Neural progenitor cell (in vitro differentiated cells): Measurements from ENCODE around the gene NCAM1. TPM values are rescaled to one million over a fixed set of nuclear protein-coding genes. Genes with fewer than 3 reads are reported as not detected.

Experiments used
- DNase-seq: peaks from one replicate; pipeline ENCODE4 v3.0.0-alpha.2; 2016; ENCODE audit warnings: low spot score
- H2AFZ ChIP-seq: fragments of 200-600 bp; sonication (generic); replicated peaks from 2 replicates; pipeline ENCODE4 v1.6.1; 2016; ENCODE audit warnings: antibody characterized with exemption
- H3F3A ChIP-seq: fragments of 200-600 bp; sonication (generic); 2 replicates; pipeline ENCODE4 v1.6.1; 2016; ENCODE audit warnings: antibody characterized with exemption, low read depth
- H3K27ac ChIP-seq: fragments of 200-600 bp; sonication (generic); 2 replicates; pipeline ENCODE4 v1.5.1; 2016; ENCODE audit warnings: mild to moderate bottlenecking
- H3K27me3 ChIP-seq: fragments of 200-600 bp; sonication (generic); 2 replicates; pipeline ENCODE4 v1.6.1; 2016; ENCODE audit warnings: mild to moderate bottlenecking, moderate library complexity
- H3K36me3 ChIP-seq: fragments of 200-600 bp; sonication (generic); 2 replicates; pipeline ENCODE4 v1.5.1; 2016
- H3K4me1 ChIP-seq: fragments of 200-600 bp; sonication (generic); 2 replicates; pipeline ENCODE4 v1.6.1; 2016; ENCODE audit warnings: mixed run types
- H3K4me2 ChIP-seq: fragments of 200-600 bp; sonication (generic); 2 replicates; pipeline ENCODE4 v1.6.1; 2016
- H3K4me3 ChIP-seq: fragments of 200-600 bp; sonication (generic); 2 replicates; pipeline ENCODE4 v1.5.1; 2016
- H3K79me2 ChIP-seq: fragments of 200-600 bp; sonication (generic); 2 replicates; pipeline ENCODE4 v1.6.1; 2016; ENCODE audit warnings: low read depth
- H3K9ac ChIP-seq: fragments of 200-600 bp; sonication (generic); 2 replicates; pipeline ENCODE4 v1.6.1; 2016
- H3K9me3 ChIP-seq: fragments of 200-600 bp; sonication (generic); 2 replicates; pipeline ENCODE4 v1.5.1; 2016; ENCODE audit warnings: low read depth
- H4K20me1 ChIP-seq: fragments of 200-600 bp; sonication (generic); 2 replicates; pipeline ENCODE4 v1.6.1; 2016; ENCODE audit warnings: low read depth
- H3K27ac Mint-ChIP-seq: 3 replicates; pipeline ENCODE4 v1.8.0; 2021; ENCODE audit warnings: mixed read lengths
- H3K27me3 Mint-ChIP-seq: 2 replicates; pipeline ENCODE4 v1.8.0; 2022; ENCODE audit warnings: low read depth, mild to moderate bottlenecking, inconsistent platforms, moderate library complexity, mixed read lengths; ENCODE audit not compliant: insufficient read depth
- H3K36me3 Mint-ChIP-seq: 3 replicates; pipeline ENCODE4 v1.8.0; 2021; ENCODE audit warnings: mixed read lengths
- H3K4me1 Mint-ChIP-seq: 3 replicates; pipeline ENCODE4 v1.8.0; 2021; ENCODE audit warnings: mixed read lengths
- H3K4me3 Mint-ChIP-seq: 3 replicates; pipeline ENCODE4 v1.8.0; 2021; ENCODE audit warnings: mild to moderate bottlenecking, moderate library complexity, mixed read lengths
- H3K9me3 Mint-ChIP-seq: 3 replicates; pipeline ENCODE4 v1.8.0; 2020; ENCODE audit warnings: mixed read lengths
- CTCF ChIP-seq: fragments of 200-600 bp; sonication (generic); IDR thresholded peaks from 2 replicates; pipeline ENCODE4 v1.5.1; 2017; ENCODE audit warnings: antibody characterized with exemption, mild to moderate bottlenecking
- EZH2 ChIP-seq: fragments of 200-600 bp; sonication (generic); IDR thresholded peaks from 2 replicates; pipeline ENCODE4 v1.6.1; 2017; ENCODE audit warnings: antibody characterized with exemption, mild to moderate bottlenecking, moderate library complexity
- EZH2phosphoT487 ChIP-seq: fragments of 200-600 bp; sonication (generic); IDR thresholded peaks from 2 replicates; pipeline ENCODE4 v1.6.1; 2017; ENCODE audit warnings: antibody characterized with exemption
- total RNA-seq: library from RNA; depleted of rRNA; stranded (reverse); fragments of >200 nt; gene quantifications from 2 replicates; pipeline ENCODE4 v1.2.3, GENCODE V29; 2015; ENCODE audit warnings: low replicate concordance

The NCAM1 gene
- total RNA-seq, 1 donor from 2014 or later: 17.5 TPM

GRCh38 chr11:113313601-113314000, 352.4 kb downstream of the NCAM1 start:
- H3K36me3 ChIP-seq: no peaks in the 10 kb centered on the region
- H2AFZ ChIP-seq: no peak overlapping the region
- no peaks in the 10 kb centered on the region for H4K20me1 ChIP-seq
- peak overlapping the region; percentile 88 for H3K4me3 Mint-ChIP-seq
- H3K79me2 ChIP-seq: peaks cover 10% of the 10 kb centered on the region
- no peak overlapping the region for H3K4me3 ChIP-seq
- H3K36me3 Mint-ChIP-seq: peaks cover 16% of the 10 kb centered on the region
- no peak for TF ChIP-seq EZH2phosphoT487
- no peak for TF ChIP-seq CTCF
- no peak for TF ChIP-seq EZH2
- H3K27ac ChIP-seq: no peak overlapping the region
- peaks cover 12% of the 10 kb centered on the region for H3K27me3 Mint-ChIP-seq
- H3K27ac Mint-ChIP-seq: no peak overlapping the region
- H3F3A ChIP-seq: no peaks in the 10 kb centered on the region
- H3K27me3 ChIP-seq: peaks cover 18% of the 10 kb centered on the region
- H3K9me3 ChIP-seq: no peaks in the 10 kb centered on the region
- no peak overlapping the region for H3K9ac ChIP-seq
- H3K4me1 ChIP-seq: peaks cover 7% of the 10 kb centered on the region
- no peaks in the 10 kb centered on the region for H3K9me3 Mint-ChIP-seq
- H3K4me1 Mint-ChIP-seq: peaks cover 15% of the 10 kb centered on the region
- no peak for DNase-seq
- H3K4me2 ChIP-seq: no peak overlapping the region

- peaks cover 19% of the 10 kb centered on the region for H3K36me3 Mint-ChIP-seq
- H4K20me1 ChIP-seq: no peaks in the 10 kb centered on the region
- H3K27ac Mint-ChIP-seq: no peak overlapping the region
Measured at GRCh38 chr11:113314065-113314388, 352.8 kb downstream of the NCAM1 start.

GRCh38 chr11:113314389-113315301, 353.4 kb downstream of the NCAM1 start, which contains the start of gene TTC12:
Gene TTC12 (plus strand): TSS chr11:113314583. CDS start chr11:113316258, 1,675 bp downstream.
- H3K4me2 ChIP-seq: peak within 1 kb of the TSS; percentile 77
- peak within 1 kb of the TSS; percentile 93 for H2AFZ ChIP-seq
- peak; percentile 44 for TF ChIP-seq EZH2
- no peak for TF ChIP-seq CTCF
- H3K27me3 ChIP-seq: peaks cover 18% of the 10 kb centered on the region
- no peaks in the 10 kb centered on the region for H3K9me3 ChIP-seq
- H3K9ac ChIP-seq: no peak within 1 kb of the TSS
- peaks cover 25% of the 10 kb centered on the region for H3K36me3 Mint-ChIP-seq
- no peaks in the 10 kb centered on the region for H4K20me1 ChIP-seq
- no peaks in the 10 kb centered on the region for H3K36me3 ChIP-seq
- no peak within 1 kb of the TSS for H3K27ac Mint-ChIP-seq
- peaks cover 12% of the 10 kb centered on the region for H3K27me3 Mint-ChIP-seq
- H3K9me3 Mint-ChIP-seq: no peaks in the 10 kb centered on the region
- peaks cover 15% of the 10 kb centered on the region for H3K4me1 Mint-ChIP-seq
- no peak within 1 kb of the TSS for H3K27ac ChIP-seq
- H3K4me3 Mint-ChIP-seq: peak within 1 kb of the TSS; percentile 88
- H3F3A ChIP-seq: no peaks in the 10 kb centered on the region
- peaks cover 7% of the 10 kb centered on the region for H3K4me1 ChIP-seq
- H3K4me3 ChIP-seq: peak within 1 kb of the TSS; percentile 77
- peaks cover 10% of the 10 kb centered on the region for H3K79me2 ChIP-seq
- peak; percentile 94 for DNase-seq

More at GRCh38 chr11:113314065-113314388, 352.8 kb downstream of the NCAM1 start:
- Histone ChIP-seq H3K27me3 (peaks cover 18% of the 10 kb centered on the region), H2AFZ (no peak overlapping the region), H3K4me2 (peak overlapping the region; percentile 77), H3K9me3 (no peaks in the 10 kb centered on the region), H3K4me3 (peak overlapping the region; percentile 77), H3K36me3 (no peaks in the 10 kb centered on the region), H3K79me2 (peaks cover 10% of the 10 kb centered on the region), H3F3A (no peaks in the 10 kb centered on the region), H3K9ac (no peak overlapping the region), H3K27ac (no peak overlapping the region), H3K4me1 (peaks cover 7% of the 10 kb centered on the region)
- Mint-ChIP-seq H3K4me3 (peak overlapping the region; percentile 88), H3K27me3 (peaks cover 12% of the 10 kb centered on the region), H3K4me1 (peaks cover 15% of the 10 kb centered on the region), H3K9me3 (no peaks in the 10 kb centered on the region)
- no peak for DNase-seq
- TF ChIP-seq EZH2: no peak
- TF ChIP-seq CTCF: no peak
